HG03175 (cell line): ENCODE measurements around the gene CGRRF1.

Source experiments
- ATAC-seq: cut with Tn5 transposase; IDR thresholded peaks from one replicate; pipeline ENCODE4 v1.9.1; 2021; ENCODE audit warnings: mild to moderate bottlenecking, moderate library complexity; ENCODE audit not compliant: unreplicated experiment

CGRRF1 gene

GRCh38 chr14:54547583-54547982, 37.9 kb downstream of the CGRRF1 start:
- no peak for ATAC-seq

GRCh38 chr14:54548491-54548890, 38.8 kb downstream of the CGRRF1 start:
- no peak for ATAC-seq

GRCh38 chr14:54549862-54550261, 40.2 kb downstream of the CGRRF1 start:
- no peak for ATAC-seq

- ATAC-seq, result no peak
These were observed 40.8 kb downstream of the CGRRF1 start for GRCh38 chr14:54550514-54550913.

- ATAC-seq, result no peak
These were observed 44.7 kb downstream of the CGRRF1 start for GRCh38 chr14:54554401-54554800.

DNA sequence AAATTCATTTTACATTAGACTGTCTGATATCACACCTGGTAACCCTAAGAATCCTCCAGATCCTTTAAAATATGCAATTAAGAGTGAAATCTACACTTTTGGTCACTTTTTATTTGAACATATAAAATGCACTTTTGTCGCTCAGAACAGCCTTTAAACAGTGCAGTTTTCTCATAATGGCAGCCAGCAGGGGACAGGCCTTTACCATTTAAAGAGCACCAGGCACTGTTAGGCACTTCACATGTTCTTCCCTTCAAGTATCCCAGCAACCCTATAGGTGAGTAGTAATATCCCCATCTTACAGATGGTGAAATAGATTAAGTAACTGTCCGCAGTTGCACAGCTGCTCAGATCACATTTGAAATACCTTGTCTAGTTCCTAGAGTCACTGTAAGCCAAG, 45.9 kb downstream of the CGRRF1 start:
- no peak for ATAC-seq

GRCh38 chr14:54556535-54556934, 46.8 kb downstream of the CGRRF1 start:
- no peak for ATAC-seq

DNA sequence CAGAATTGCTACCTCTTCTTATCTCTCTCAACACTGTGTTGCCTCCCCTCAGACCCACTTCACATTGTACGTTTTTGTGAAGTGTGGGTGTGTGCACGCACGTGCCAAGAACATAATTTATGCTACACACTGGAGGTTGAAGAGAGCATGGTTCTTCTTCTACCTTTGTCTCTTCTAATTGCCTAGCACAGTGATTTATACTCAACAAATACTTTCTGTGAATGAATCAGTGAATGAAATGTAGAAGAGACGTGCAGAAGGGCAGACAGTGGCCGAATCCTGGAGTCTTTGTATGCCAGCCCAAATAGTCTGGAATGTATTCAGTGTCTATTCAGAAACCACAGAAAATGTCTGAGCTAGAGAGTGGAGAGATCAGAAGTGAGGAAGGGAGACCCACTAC, 52.6 kb downstream of the CGRRF1 start:
- ATAC-seq, result no peak

GRCh38 chr14:54564071-54564867, 54.6 kb downstream of the CGRRF1 start:
- ATAC-seq, result no peak

GRCh38 chr14:54564868-54565784, 55.4 kb downstream of the CGRRF1 start:
- peak; percentile 36 for ATAC-seq

- ATAC-seq, result peak; percentile 66
These were observed 56.2 kb downstream of the CGRRF1 start for GRCh38 chr14:54565785-54566409.

- peak; percentile 27 for ATAC-seq
These were observed 56.9 kb downstream of the CGRRF1 start, which contains the start of gene SAMD4A for GRCh38 chr14:54566410-54567223. SAMD4A (plus strand) TSS chr14:54567128; CDS start chr14:54567917, 789 bp downstream.

DNA sequence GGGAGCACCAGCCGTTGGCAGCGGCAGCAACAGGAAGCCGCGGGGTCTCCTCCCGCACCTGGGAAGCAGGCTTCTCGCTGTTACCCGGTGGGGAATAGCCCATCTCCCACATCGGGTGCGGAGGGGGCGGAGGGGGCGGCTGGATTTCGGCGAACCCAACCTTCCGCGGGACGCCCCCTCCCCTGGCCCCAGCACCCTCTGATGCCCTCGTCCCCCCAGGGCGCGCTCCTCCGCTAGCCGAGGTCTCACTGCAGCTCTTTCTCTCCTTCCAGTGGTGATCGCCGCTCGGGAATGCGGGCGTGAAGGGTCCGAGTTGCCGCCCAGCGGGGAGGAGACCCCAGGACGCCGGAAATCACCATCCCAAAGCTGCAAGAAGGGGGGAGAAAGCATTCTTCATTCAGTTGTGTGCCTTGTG, 57.5 kb downstream of the CGRRF1 start:
- ATAC-seq, result no peak

DNA sequence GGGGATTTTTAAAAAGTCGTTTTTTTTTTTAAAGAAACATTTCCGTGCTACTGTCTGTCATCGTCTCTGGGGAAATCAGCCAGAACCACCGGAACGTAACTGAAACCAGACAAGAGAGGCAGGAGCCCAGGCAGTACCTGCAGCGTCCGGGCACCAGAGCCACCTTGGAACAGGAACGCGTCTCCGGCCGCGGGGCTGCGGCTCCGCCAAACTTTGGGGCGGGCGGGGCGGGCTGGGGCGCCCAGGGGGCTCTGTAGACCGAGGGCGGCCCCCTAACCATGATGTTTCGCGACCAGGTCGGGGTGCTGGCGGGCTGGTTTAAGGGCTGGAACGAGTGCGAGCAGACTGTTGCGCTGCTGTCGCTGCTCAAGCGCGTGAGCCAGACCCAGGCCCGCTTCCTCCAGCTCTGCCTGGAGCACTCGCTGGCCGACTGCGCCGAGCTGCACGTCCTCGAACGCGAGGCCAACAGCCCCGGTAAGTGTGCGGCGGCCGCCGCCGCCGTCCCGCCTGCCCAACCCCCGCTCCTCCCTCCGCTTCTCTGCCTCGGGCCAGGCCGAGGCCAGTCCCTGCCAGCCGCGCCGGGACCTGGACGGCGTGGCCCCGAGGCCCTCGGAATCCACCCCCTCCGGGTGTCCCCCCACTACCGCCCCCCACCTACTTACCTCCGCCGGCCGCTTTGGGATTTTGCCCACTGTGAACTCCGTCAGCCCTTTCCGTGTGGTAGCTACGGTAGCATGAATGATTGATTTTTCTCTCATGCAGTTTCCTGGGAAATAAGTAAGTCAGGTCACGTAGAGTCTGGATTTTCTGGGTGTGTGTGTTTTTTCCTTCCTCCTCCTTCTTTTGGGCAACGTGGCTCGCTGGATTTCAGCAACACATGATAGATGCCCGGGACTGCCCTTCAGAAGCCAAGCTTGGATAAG, 58.2 kb downstream of the CGRRF1 start:
- ATAC-seq, result peak; percentile 14

DNA sequence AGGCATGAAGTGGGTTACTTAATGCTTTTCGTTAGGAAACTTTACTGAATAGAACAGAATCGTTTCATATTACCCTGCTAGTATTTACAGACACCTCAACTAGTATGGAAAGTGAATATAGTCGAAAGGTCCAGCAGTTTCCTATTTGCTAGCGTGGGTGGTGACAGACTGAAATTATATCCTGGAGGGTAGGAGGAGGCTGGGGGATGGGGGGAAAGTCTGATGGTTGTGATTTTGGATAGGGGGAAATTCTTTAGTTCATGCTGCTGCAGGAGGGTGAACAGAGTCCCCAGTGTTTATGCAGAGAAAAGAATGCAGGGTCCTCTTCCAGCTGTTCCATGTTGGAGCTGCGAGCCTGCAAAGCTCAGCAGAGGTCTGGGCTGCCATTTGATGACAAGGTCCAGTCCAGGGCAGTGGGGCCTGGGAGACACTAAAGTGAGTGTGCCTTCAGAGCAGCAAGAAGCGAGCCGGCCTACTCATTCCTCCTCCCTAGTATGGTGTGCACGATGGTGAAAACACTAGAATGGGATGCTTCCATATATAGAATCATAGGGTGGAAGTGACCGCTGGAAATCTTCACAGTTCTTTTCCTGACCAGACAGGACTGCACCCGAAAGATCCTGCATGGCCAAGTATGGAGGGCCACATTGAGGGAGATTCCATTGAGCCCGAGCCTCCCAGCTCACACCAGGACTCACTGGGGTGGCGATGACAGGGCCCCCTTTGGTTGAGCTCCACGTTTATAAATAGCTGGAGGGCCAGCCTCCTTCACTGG, 59.3 kb downstream of the CGRRF1 start:
- ATAC-seq, result no peak

GRCh38 chr14:54570047-54570446, 60.3 kb downstream of the CGRRF1 start:
- ATAC-seq, result no peak

DNA sequence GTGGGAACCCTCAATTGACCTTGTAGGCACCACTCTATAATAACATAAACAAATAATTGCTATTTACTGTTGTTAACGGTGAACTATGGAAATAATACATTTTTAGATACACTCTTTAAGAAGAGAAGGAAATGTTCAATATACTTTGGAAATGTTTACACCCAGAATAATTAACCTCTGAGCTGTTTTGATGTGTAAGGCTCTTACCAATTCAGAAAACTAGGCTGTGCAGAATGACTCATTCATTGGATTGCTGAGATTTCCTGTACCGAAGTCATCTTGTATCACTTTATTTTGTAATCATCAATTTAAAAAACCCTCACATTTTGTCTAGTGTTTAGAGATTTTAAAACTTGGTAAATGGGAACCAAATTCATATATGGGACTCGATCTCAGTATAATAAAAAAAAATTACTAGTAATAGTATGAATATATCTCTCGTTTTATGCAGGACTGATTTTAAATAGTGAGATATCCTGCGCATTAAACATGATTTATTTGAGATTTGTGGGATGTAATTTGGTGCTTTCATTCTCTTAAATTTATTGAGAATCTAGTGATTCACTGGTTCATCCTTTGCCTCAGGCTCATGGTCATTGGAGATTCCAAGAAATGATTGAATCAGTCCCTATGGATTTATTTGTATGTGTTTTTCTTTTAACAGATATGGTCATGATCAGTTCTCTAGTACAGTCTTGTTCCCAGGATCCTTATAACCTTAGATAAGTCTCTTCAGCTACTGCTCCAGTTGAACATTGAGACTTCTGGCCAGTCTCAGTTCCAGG, 61.1 kb downstream of the CGRRF1 start:
- no peak for ATAC-seq

DNA sequence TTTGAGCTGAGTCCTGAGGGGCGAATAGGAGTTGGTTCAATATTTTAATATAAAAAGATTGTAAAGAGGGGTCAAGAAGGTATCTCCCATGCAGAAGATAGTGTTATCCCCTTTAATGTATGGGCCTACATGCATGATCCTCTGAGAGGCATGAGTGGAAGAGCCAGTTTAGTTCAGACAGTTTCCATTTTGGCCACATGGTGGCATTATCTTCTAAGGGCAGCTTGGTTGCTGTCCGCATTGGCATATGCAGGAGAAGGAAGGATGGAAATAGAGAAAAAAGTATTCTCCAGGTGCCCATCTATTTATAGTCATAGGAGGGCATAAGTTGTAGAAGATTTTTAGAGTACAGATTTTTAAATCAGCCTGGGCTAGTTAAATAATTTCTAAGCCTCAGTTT, 62.6 kb downstream of the CGRRF1 start:
- ATAC-seq, result no peak
